HG03575 (cell line): ENCODE measurements around the gene SBF2.
"Not testable (repeated sequence)": the region's sequence is repeated elsewhere in the genome, so short reads cannot be mapped to it uniquely, and the experiment has no call there.

Source experiments
- ATAC-seq: cut with Tn5 transposase; IDR thresholded peaks from one replicate; pipeline ENCODE4 v1.9.1; 2021; ENCODE audit not compliant: unreplicated experiment, insufficient number of reproducible peaks, low FRiP score; ENCODE audit errors: extremely low read depth

Gene SBF2

GRCh38 chr11:10283991-10284390 lies 10.0 kb downstream of the SBF2 start:
- ATAC-seq, result no peak

- ATAC-seq, result no peak
These were observed 11.9 kb downstream of the SBF2 start for GRCh38 chr11:10282117-10282516.

GRCh38 chr11:10275714-10276113 lies 18.3 kb downstream of the SBF2 start:
- no peak for ATAC-seq

GRCh38 chr11:10274726-10275125 lies 19.3 kb downstream of the SBF2 start:
- ATAC-seq, result no peak

GRCh38 chr11:10273738-10274137 lies 20.3 kb downstream of the SBF2 start:
- no peak for ATAC-seq

DNA sequence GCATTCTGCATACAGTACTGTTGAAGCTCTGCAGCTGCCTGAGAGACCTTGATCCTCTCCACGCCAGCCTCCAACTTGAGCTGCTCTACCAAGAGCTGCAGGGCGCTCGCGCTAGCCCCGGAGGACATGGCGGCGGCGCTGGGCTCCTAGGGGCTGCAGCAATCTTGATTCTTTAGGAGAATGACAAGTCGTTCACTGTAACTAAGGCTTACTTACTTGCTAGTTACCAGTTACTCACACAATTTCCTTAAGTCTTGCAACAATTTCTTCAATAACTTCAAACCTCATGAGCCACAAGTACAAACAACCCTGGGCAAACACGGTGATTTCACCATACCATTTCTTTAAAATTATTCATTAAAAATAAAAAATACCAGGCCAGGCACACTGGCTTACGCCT lies 21.9 kb downstream of the SBF2 start:
- no peak for ATAC-seq

DNA sequence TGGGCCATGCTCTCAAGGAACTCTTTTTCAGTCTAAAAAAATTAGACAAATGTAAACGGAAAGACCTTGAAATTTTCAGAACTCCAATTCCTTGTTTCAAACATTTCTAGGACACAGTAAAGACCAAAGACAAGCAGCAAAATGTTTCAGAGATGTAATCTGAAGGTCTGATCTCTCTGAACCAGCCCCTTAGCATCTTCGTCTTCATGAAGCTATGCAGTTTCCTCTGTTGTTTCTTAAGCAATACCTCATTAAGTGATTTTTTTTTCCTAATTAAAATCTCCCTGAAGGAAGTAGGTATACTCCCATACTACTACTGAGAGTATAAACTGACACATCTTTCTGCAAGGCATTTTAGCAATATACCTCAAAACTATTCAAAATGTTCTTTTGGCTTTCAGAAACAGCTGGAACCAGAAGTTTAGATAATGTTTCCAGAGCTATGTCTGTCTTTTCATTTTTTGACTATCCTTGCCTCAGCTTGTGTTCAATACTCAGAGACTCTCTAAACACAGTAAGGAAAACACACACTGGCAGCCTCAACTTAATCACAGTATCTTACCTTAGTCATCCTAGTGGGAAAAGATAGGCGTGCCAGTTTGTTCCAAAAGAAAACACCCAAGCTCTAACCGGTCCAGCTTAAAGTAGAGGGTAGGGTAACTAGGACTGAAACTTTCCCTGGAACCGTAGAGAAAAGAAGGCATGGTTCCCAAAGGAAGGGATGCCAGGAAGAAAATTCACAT lies 25.1 kb downstream of the SBF2 start:
- ATAC-seq, result no peak

- no peak for ATAC-seq
These were observed 26.2 kb downstream of the SBF2 start for GRCh38 chr11:10267821-10268220.

DNA sequence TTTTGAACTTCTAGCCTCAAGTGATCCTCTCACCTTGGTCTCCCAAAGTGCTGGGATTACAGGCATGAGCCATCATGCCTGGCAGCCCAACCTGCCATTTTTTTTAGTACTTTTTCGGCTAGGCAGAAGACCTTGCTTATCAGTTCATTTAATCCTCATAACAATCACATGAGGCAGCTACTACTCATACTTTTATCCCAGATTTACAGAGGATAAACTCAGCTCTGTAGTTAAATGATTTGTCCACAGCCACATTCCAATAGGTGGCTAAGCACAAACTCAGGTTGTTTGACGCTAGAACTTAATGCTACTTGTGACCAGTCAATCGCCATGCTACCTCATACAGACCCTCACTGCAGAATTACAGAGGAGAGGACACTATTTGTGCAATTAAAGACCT lies 28.1 kb downstream of the SBF2 start:
- no peak for ATAC-seq

GRCh38 chr11:10264716-10265115 lies 29.3 kb downstream of the SBF2 start:
- not testable (repeated sequence) for ATAC-seq

GRCh38 chr11:10263929-10264328 lies 30.1 kb downstream of the SBF2 start:
- ATAC-seq, result no peak

GRCh38 chr11:10261821-10262220 lies 32.2 kb downstream of the SBF2 start:
- no peak for ATAC-seq

- ATAC-seq, result no peak
These were observed 36.5 kb downstream of the SBF2 start for GRCh38 chr11:10257478-10257877.

GRCh38 chr11:10255388-10256125 lies 38.5 kb downstream of the SBF2 start:
- no peak for ATAC-seq

DNA sequence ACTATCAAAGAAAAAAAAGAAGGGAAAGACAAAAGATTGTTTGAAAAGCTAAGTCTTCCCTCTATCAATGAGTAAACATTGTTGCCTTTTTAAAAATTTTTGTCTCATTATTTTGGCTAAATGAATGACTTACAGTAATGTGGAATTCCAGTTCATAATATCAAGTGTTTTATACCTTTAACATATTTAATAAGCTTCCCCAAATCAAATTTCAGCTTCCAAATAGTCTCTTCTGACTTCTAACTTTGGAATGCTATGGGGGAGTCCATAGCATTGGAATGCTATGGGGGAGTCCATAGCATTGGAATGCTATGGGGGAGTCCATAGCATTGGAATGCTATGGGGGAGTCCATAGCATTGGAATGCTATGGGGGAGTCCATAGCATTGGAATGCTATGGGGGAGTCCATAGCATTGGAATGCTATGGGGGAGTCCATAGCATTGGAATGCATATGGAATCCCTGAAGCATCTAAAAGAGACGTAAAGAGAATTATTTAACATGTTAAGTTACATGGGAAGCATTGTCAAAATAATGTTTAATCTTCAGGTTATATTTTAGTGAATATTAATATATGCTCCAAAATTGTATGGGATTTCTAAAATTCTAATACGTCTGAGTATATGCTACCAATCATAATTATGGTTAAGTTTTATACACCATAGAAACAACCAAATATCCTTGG lies 44.4 kb downstream of the SBF2 start:
- ATAC-seq, result not testable (repeated sequence)

DNA sequence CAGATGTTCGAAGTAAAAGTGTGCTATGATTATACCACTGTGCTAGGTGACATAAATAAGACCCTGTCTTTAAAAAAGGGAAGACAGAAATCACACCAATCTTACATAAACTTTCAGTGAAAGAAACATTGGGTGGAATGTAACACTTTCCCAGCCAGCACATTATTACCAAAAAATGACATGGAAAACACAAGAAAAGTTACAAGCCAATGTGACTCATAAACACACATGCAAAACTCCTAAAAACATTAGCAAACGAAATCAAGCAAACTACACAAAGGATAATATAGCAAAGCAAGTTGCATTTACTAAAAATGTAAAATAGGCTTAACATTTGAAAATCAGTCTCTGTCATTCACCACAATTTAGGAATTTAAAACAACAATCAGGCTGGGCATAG lies 47.0 kb downstream of the SBF2 start:
- no peak for ATAC-seq

GRCh38 chr11:10243896-10244575 lies 50.0 kb downstream of the SBF2 start:
- no peak for ATAC-seq

DNA sequence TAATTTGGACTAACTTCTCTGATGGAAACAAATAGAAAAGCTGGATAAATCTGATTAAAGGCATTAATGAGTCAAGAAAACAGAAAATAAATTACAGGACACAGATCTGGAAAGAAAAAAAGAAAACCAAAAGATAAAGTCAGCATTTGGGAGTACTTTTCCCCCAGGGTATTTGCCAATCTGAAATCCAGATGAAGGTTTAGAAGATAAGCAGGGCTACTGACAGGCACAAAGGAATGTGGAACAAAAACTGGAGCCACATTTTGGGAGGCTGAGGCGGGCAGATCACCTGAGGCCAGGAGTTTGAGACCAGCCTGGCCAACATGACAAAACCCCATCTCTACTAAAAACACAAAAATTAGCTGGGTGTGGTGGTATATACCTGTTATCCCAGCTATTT lies 57.2 kb downstream of the SBF2 start:
- ATAC-seq, result no peak

- ATAC-seq, result no peak
These were observed 60.4 kb downstream of the SBF2 start for GRCh38 chr11:10233581-10233980.
